Ishikawa (cell line): ENCODE measurements around the gene DGKI.

Experiments
- CEBPB ChIP-seq: IDR thresholded peaks from 2 replicates; pipeline ENCODE4 v1.6.1; 2012
- CREB1 ChIP-seq: IDR thresholded peaks from 2 replicates; pipeline ENCODE4 v1.6.1; 2012; ENCODE audit warnings: low read depth
- EGR1 ChIP-seq: IDR thresholded peaks from 2 replicates; pipeline ENCODE4 v1.6.1; 2012
- EP300 ChIP-seq: IDR thresholded peaks from 2 replicates; pipeline ENCODE4 v1.6.1; 2012; ENCODE audit warnings: borderline replicate concordance
- FOXM1 ChIP-seq: IDR thresholded peaks from 2 replicates; pipeline ENCODE4 v1.6.1; 2012; ENCODE audit warnings: low read depth, borderline replicate concordance
- MAX ChIP-seq: IDR thresholded peaks from 2 replicates; pipeline ENCODE4 v1.6.1; 2012
- NFIC ChIP-seq: IDR thresholded peaks from 2 replicates; pipeline ENCODE4 v1.6.1; 2012
- RAD21 ChIP-seq: IDR thresholded peaks from 2 replicates; pipeline ENCODE4 v1.6.1; 2012; ENCODE audit warnings: low read depth
- REST ChIP-seq: IDR thresholded peaks from 2 replicates; pipeline ENCODE4 v1.6.1; 2012; ENCODE audit warnings: low read depth, mild to moderate bottlenecking
- TAF1 ChIP-seq: IDR thresholded peaks from 2 replicates; pipeline ENCODE4 v1.6.1; 2012; ENCODE audit warnings: low read depth, mild to moderate bottlenecking
- TCF12 ChIP-seq: IDR thresholded peaks from 2 replicates; pipeline ENCODE4 v1.6.1; 2012; ENCODE audit warnings: low read depth
- TEAD4 ChIP-seq: IDR thresholded peaks from 2 replicates; pipeline ENCODE4 v1.6.1; 2012
- USF1 ChIP-seq: IDR thresholded peaks from 2 replicates; pipeline ENCODE4 v1.6.1; 2012
- YY1 ChIP-seq: IDR thresholded peaks from 2 replicates; pipeline ENCODE4 v1.6.1; 2012; ENCODE audit warnings: low read depth
- ZBTB7A ChIP-seq: IDR thresholded peaks from 2 replicates; pipeline ENCODE4 v1.6.1; 2012; ENCODE audit warnings: low read depth

The DGKI gene

GRCh38 chr7:137875746-137876145, 29.0 kb upstream of the DGKI start:
- TF ChIP-seq MAX, result no peak
- no peak for TF ChIP-seq TCF12
- TF ChIP-seq EP300, result no peak
- TF ChIP-seq ZBTB7A, result no peak
- no peak for TF ChIP-seq RAD21
- no peak for TF ChIP-seq YY1

GRCh38 chr7:137873979-137874777, 27.4 kb upstream of the DGKI start:
- TF ChIP-seq TCF12, result no peak
- TF ChIP-seq FOXM1, result no peak
- TF ChIP-seq YY1, result no peak
- no peak for TF ChIP-seq ZBTB7A
- no peak for TF ChIP-seq EGR1
- no peak for TF ChIP-seq TAF1
- TF ChIP-seq CEBPB, result no peak
- no peak for TF ChIP-seq REST
- TF ChIP-seq MAX, result no peak
- TF ChIP-seq EP300, result no peak
- TF ChIP-seq CREB1, result no peak
- no peak for TF ChIP-seq TEAD4

GRCh38 chr7:137873524-137873923, 26.8 kb upstream of the DGKI start:
- TF ChIP-seq CREB1, result no peak

GRCh38 chr7:137871170-137871915, 24.6 kb upstream of the DGKI start:
- TF ChIP-seq EP300 (no peak), RAD21 (no peak), CREB1 (no peak), TCF12 (no peak), CEBPB (no peak), ZBTB7A (no peak), EGR1 (no peak), REST (no peak), TAF1 (no peak), MAX (no peak), NFIC (no peak), YY1 (no peak), FOXM1 (no peak)

- no peak for TF ChIP-seq TEAD4
These were observed 23.9 kb upstream of the DGKI start for GRCh38 chr7:137870684-137871083.

- TF ChIP-seq CEBPB (no peak), FOXM1 (no peak), CREB1 (no peak)
These were observed 23.3 kb upstream of the DGKI start for GRCh38 chr7:137870078-137870477.

- no peak for TF ChIP-seq EP300
These were observed 22.5 kb upstream of the DGKI start for GRCh38 chr7:137869260-137869659.

GRCh38 chr7:137867289-137867688, 20.5 kb upstream of the DGKI start:
- TF ChIP-seq USF1 (no peak), TEAD4 (no peak), ZBTB7A (no peak), TAF1 (no peak), REST (no peak), TCF12 (no peak), RAD21 (no peak), YY1 (no peak), CREB1 (no peak), NFIC (no peak), MAX (no peak), FOXM1 (no peak), CEBPB (no peak), EP300 (no peak), EGR1 (no peak)
